H1 (cell line): ENCODE results near the gene WDR33. TPM values are rescaled to one million over a fixed set of nuclear protein-coding genes. Genes with fewer than 3 reads are reported as not detected.

ENCODE experiments used
- CTCF ChIA-PET: fragments of 300-600 bp; sonication (Branson Sonifier 250); formaldehyde crosslinking; loops from one replicate; lab custom pipeline; 2021; ENCODE audit not compliant: partially characterized antibody; lab: Charles Lee
- POLR2A ChIA-PET: fragments of 300-600 bp; sonication (Branson Sonifier 250); formaldehyde crosslinking; loops from one replicate; lab custom pipeline; 2021; ENCODE audit warnings: inconsistent platforms; ENCODE audit not compliant: partially characterized antibody; lab: Charles Lee
- DNase-seq, 2 experiments: peaks; one replicate each; pipeline versions ENCODE4 v3.0.0 to v3.0.0-alpha.2; 2010 to 2022; ENCODE audit warnings: low spot score in 2 of 2, low read depth in 1 of 2, mixed read lengths in 1 of 2
- FAIRE-seq: peaks from 2 replicates; lab custom pipeline; 2011; peaks lifted over from hg19 to GRCh38; lab: Jason Lieb, UNC
- H2AFZ ChIP-seq: 2 replicates; pipeline ENCODE4 v1.8.1; 2012; ENCODE audit warnings: low read length, inconsistent platforms
- H2AK5ac ChIP-seq: 2 replicates; pipeline ENCODE4 v1.6.1; 2013; ENCODE audit warnings: low read depth, low read length
- H2BK120ac ChIP-seq: replicated peaks from 2 replicates; pipeline ENCODE3; 2013; ENCODE audit warnings: low read depth, low read length, inconsistent platforms
- H2BK12ac ChIP-seq: 2 replicates; pipeline ENCODE4 v1.6.1; 2013; ENCODE audit warnings: low read depth, low read length
- H2BK15ac ChIP-seq: 2 replicates; pipeline ENCODE4 v1.6.1; 2013; ENCODE audit warnings: low read length
- H2BK20ac ChIP-seq: 2 replicates; pipeline ENCODE4 v1.6.1; 2013; ENCODE audit warnings: low read length
- H2BK5ac ChIP-seq: 2 replicates; pipeline ENCODE4 v1.6.1; 2013; ENCODE audit warnings: low read depth, low read length
- H3K14ac ChIP-seq: 2 replicates; pipeline ENCODE4 v1.6.1; 2013; ENCODE audit warnings: inconsistent platforms; ENCODE audit not compliant: insufficient read length
- H3K18ac ChIP-seq: 2 replicates; pipeline ENCODE4 v1.6.1; 2013; ENCODE audit warnings: low read length; ENCODE audit errors: extremely low read depth
- H3K23ac ChIP-seq: 2 replicates; pipeline ENCODE4 v1.6.1; 2013; ENCODE audit warnings: inconsistent platforms; ENCODE audit not compliant: insufficient read length
- H3K23me2 ChIP-seq: 2 replicates; pipeline ENCODE4 v1.6.1; 2013; ENCODE audit warnings: low read depth, low read length
- H3K27ac ChIP-seq: 2 replicates; pipeline ENCODE4 v1.6.1; 2011; ENCODE audit warnings: low read depth, low read length, inconsistent platforms
- H3K27me3 ChIP-seq, 4 experiments: replicated peaks in 1 of 4; 1 replicate in 1 of 4; 2 replicates in 3 of 4; pipeline versions ENCODE4 v1.6.1 to v1.8.1; 2011 to 2013; ENCODE audit warnings: low read length in 3 of 4, mild to moderate bottlenecking in 3 of 4, inconsistent platforms in 2 of 4, mixed read lengths in 2 of 4, moderate library complexity in 1 of 4; ENCODE audit not compliant: control insufficient read depth in 3 of 4, insufficient read depth in 3 of 4; ENCODE audit errors: extremely low read depth in 1 of 4
- H3K36me3 ChIP-seq, 4 experiments: 2 replicates each; pipeline versions ENCODE4 v1.6.1 to v1.8.1; 2011 to 2013; ENCODE audit warnings: mild to moderate bottlenecking in 4 of 4, low read length in 3 of 4, moderate library complexity in 2 of 4, control low read depth in 1 of 4, inconsistent platforms in 1 of 4; ENCODE audit not compliant: insufficient read depth in 4 of 4, control insufficient read depth in 2 of 4
- H3K4ac ChIP-seq: replicated peaks from 2 replicates; pipeline ENCODE3; 2013; ENCODE audit warnings: low read length, low read depth, mixed read lengths, inconsistent platforms; ENCODE audit not compliant: insufficient read length
- H3K4me1 ChIP-seq, 4 experiments: replicated peaks in 1 of 4; 1 replicate in 1 of 4; 2 replicates in 3 of 4; pipeline versions ENCODE4 v1.6.1 to v1.8.1; 2011 to 2013; ENCODE audit warnings: low read length in 3 of 4, inconsistent platforms in 2 of 4, mixed read lengths in 1 of 4; ENCODE audit not compliant: insufficient read depth in 4 of 4, control insufficient read depth in 3 of 4
- H3K4me2 ChIP-seq, 2 experiments: 2 replicates each; pipeline versions ENCODE4 v1.6.1 to v1.8.1; 2011 to 2013; ENCODE audit warnings: low read depth in 2 of 2, low read length in 2 of 2, control low read depth in 1 of 2, inconsistent platforms in 1 of 2, mild to moderate bottlenecking in 1 of 2; ENCODE audit not compliant: insufficient read depth in 1 of 2
- H3K4me3 ChIP-seq, 4 experiments: fragments of 200-600, 300-600 bp in 1 of 4; sonication (generic), shearing (Covaris generic), sonication (Bioruptor Twin) in 1 of 4; 2 replicates each; pipeline versions ENCODE4 v1.5.1 to v1.8.1; 2011 to 2016; ENCODE audit warnings: low read length in 4 of 4, low read depth in 3 of 4, control low read depth in 2 of 4, inconsistent platforms in 2 of 4, mild to moderate bottlenecking in 2 of 4, mixed read lengths in 1 of 4, moderate library complexity in 1 of 4; ENCODE audit not compliant: insufficient read depth in 2 of 4; ENCODE audit errors: extremely low read depth in 1 of 4
- H3K56ac ChIP-seq: replicated peaks from 2 replicates; pipeline ENCODE3; 2013; ENCODE audit warnings: low read depth, mild to moderate bottlenecking, mixed read lengths, low read length, inconsistent platforms; ENCODE audit not compliant: insufficient read length
- H3K79me1 ChIP-seq: 2 replicates; pipeline ENCODE4 v1.6.1; 2013; ENCODE audit warnings: low read depth, low read length, control low read depth
- H3K79me2 ChIP-seq, 2 experiments: 2 replicates each; pipeline versions ENCODE4 v1.6.1 to v1.8.1; 2012 to 2013; ENCODE audit warnings: low read length in 2 of 2, mild to moderate bottlenecking in 2 of 2, inconsistent platforms in 1 of 2; ENCODE audit not compliant: insufficient read depth in 2 of 2, control insufficient read depth in 1 of 2
- H3K9ac ChIP-seq, 4 experiments: replicated peaks in 1 of 4; 1 replicate in 1 of 4; 2 replicates in 3 of 4; pipeline versions ENCODE4 v1.6.1 to v1.8.1; 2011 to 2013; ENCODE audit warnings: low read depth in 3 of 4, low read length in 3 of 4, control low read depth in 2 of 4, mild to moderate bottlenecking in 2 of 4, moderate library complexity in 2 of 4, inconsistent platforms in 1 of 4; ENCODE audit errors: extremely low read depth in 1 of 4
- H3K9me3 ChIP-seq, 2 experiments: 2 replicates each; pipeline versions ENCODE4 v1.6.1 to v1.8.1; 2012 to 2013; ENCODE audit warnings: mild to moderate bottlenecking in 2 of 2, moderate library complexity in 2 of 2, control low read depth in 1 of 2, inconsistent platforms in 1 of 2, low read depth in 1 of 2, low read length in 1 of 2, mixed read lengths in 1 of 2; ENCODE audit not compliant: insufficient read depth in 2 of 2
- H4K20me1 ChIP-seq, 2 experiments: replicated peaks in 1 of 2; 2 replicates each; pipeline versions ENCODE3 to v1.8.1; 2011 to 2013; ENCODE audit warnings: inconsistent platforms in 2 of 2, low read length in 2 of 2, mild to moderate bottlenecking in 1 of 2; ENCODE audit not compliant: insufficient read depth in 2 of 2, control insufficient read depth in 1 of 2
- H4K5ac ChIP-seq: 2 replicates; pipeline ENCODE4 v1.6.1; 2013; ENCODE audit warnings: low read length, low read depth, mixed read lengths, inconsistent platforms; ENCODE audit not compliant: insufficient read length
- H4K8ac ChIP-seq: 2 replicates; pipeline ENCODE4 v1.8.0; 2013; ENCODE audit warnings: mild to moderate bottlenecking, moderate library complexity, low read length, inconsistent platforms; ENCODE audit not compliant: insufficient read depth; ENCODE audit errors: extremely low read depth
- H4K91ac ChIP-seq: replicated peaks from 2 replicates; pipeline ENCODE3; 2013; ENCODE audit warnings: low read length, mixed read lengths, inconsistent platforms; ENCODE audit not compliant: insufficient read length
- ASH2L ChIP-seq: fragments of 200-600, 300-600 bp; sonication (generic); IDR thresholded peaks from one replicate; pipeline ENCODE4 v1.7.1; 2017; ENCODE audit warnings: low read length
- CTCF ChIP-seq, 3 experiments: IDR thresholded peaks; 1 replicate in 2 of 3; 2 replicates in 1 of 3; pipeline versions ENCODE4 v1.5.1 to v1.6.1; 2011; ENCODE audit warnings: low read length in 3 of 3, mild to moderate bottlenecking in 3 of 3, inconsistent platforms in 2 of 3, low read depth in 1 of 3, moderate library complexity in 1 of 3; ENCODE audit not compliant: insufficient read depth in 1 of 3; ENCODE audit errors: control extremely low read depth in 1 of 3
- POLR2A ChIP-seq, 2 experiments: IDR thresholded peaks; 1 replicate in 1 of 2; 2 replicates in 1 of 2; pipeline ENCODE4 v1.6.1; 2011; ENCODE audit warnings: low read depth in 2 of 2, low read length in 2 of 2, mild to moderate bottlenecking in 2 of 2; ENCODE audit errors: control extremely low read depth in 1 of 2
- RBBP5 ChIP-seq: IDR thresholded peaks from 2 replicates; pipeline ENCODE4 v1.7.1; 2012; ENCODE audit warnings: low read depth, mild to moderate bottlenecking, inconsistent platforms, low read length, moderate library complexity, borderline replicate concordance
- RNF2 ChIP-seq: fragments of 200-900, 300-1000 bp; sonication (generic); IDR thresholded peaks from 2 replicates; pipeline ENCODE4 v1.7.1; 2016; ENCODE audit warnings: borderline replicate concordance, low read depth, mild to moderate bottlenecking, antibody characterized with exemption, low read length; ENCODE audit not compliant: poor library complexity, severe bottlenecking; ENCODE audit errors: missing control alignments
- WGBS, 2 experiments: shearing (Covaris generic) in 1 of 2; methylation state at CpG; one replicate each; pipeline versions ENCODE4 v1.1.6 to v1.1.7; 2013 to 2015; ENCODE audit warnings: low lambda C conversion rate in 2 of 2, mixed read lengths in 2 of 2, inconsistent platforms in 1 of 2, low coverage in 1 of 2, missing lambda C conversion rate in 1 of 2; ENCODE audit not compliant: insufficient replicate concordance in 2 of 2, insufficient coverage in 1 of 2, insufficient read length in 1 of 2; ENCODE audit errors: extremely low coverage in 1 of 2, missing lambda C conversion rate in 1 of 2; 5-methylcytosine and 5-hydroxymethylcytosine counted together
- polyA plus RNA-seq, 7 experiments: library from polyadenylated mRNA; depleted of rRNA in 3 of 7; stranded (reverse) in 5 of 7; unstranded in 2 of 7; fragments of >200 nt in 5 of 7; fragments of 200-250 nt in 2 of 7; gene quantifications; 1 replicate in 5 of 7; 2 replicates in 1 of 7; 4 replicates in 1 of 7; pipeline versions ENCODE4 v1.2.1 to v1.2.3, GENCODE V29; 2011 to 2013; ENCODE audit warnings: missing spikeins in 2 of 7, mixed read lengths in 2 of 7
- total RNA-seq: library from RNA; stranded (reverse); fragmentation: NEBNext Ultra II Directional; extraction: Animal tissue kit (Norgen Biotek cat#: 25700); gene quantifications from 2 replicates; pipeline ENCODE4 v1.2.1, GENCODE V29; 2021

WDR33 gene
- total and polyA plus RNA-seq, 2 of the 8 experiments (the other 6 are each of a cell fraction or from before 2014, with no cell fraction given): 18.1 to 82.7 TPM

DNA sequence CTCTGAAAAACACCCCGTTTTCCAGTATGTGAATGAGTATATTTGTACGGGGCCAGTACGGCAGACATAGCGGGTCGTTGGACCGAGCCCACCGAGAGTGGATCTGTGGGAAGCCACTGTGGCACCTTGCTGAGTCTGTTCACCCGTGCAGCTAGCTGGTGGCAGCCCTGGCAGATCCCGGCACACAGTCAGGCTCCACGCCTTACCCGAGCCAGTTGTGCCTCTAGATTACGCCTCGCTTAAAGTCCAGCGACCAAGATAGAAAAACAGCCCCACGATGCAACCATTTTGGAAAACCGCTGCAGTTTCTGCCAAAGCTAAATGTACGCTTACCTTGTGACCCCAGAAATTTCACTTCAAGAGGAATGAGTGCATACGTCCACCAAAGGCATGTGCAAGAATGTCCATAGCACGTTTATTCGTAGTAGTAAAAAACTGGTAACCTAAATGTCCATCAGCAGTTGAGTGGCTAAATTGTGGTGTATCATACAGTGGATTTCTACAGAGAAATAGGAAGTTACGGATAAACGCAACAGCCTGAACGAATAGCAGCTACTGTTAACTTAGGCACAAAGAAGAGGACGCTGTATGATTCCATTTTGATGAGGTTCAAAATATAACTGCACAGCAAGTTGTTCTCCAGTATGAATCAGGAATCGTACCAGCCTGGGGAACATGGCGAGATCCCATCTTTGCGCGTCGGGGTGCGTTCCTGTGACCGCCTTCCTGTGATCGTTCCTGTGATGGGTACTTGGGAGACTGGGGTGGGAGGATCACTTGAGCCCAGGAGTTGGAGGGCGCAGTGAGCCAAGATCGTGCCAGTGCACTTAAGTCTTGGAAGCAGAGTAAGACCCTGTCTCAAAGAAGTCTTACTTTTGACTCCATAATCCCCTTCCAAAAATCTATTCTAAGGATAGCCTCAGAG is 688 bp upstream of the WDR33 start:
- Histone ChIP-seq H3K23me2 (peaks cover 3% of the 10 kb centered on the region), H4K20me1 (peaks cover 2 to 6% of the 10 kb centered on the region in 2 experiments), H3K79me1 (no peaks in the 10 kb centered on the region), H4K5ac (peak overlapping the region; percentile 85), H2BK120ac (peak overlapping the region; percentile 5), H3K36me3 (no peaks in the 10 kb centered on the region), H3K14ac (no peak overlapping the region), H3K9me3 (no peaks in the 10 kb centered on the region), H2AK5ac (0 out of 2 replicates have a peak overlapping the region, but pooled peaks have one; percentile 67), H3K9ac (peak overlapping the region; percentile 75 to 97 (median 97)), H3K27me3 (no peaks in the 10 kb centered on the region), H3K18ac (peak overlapping the region; percentile 84), H3K79me2 (peaks cover 18 to 41% of the 10 kb centered on the region in 2 experiments), H3K4me2 (peak overlapping the region; percentile 84 to 100), H2BK5ac (peak overlapping the region; percentile 93), H2AFZ (peak overlapping the region; percentile 87), H2BK20ac (no peak overlapping the region), H3K4ac (peak overlapping the region; percentile 98), H4K91ac (peak overlapping the region; percentile 76), H3K4me3 (peak overlapping the region; percentile 93 to 99 (median 96)), H3K56ac (peak overlapping the region; percentile 94), H3K23ac (no peak overlapping the region), H4K8ac (peak overlapping the region; percentile 96; the same call in 1 of the 2 replicates), H2BK15ac (0 out of 2 replicates have a peak overlapping the region, but pooled peaks have one; percentile 73), H3K4me1 (peaks cover 0 to 9% (median 6%) of the 10 kb centered on the region in 4 experiments; a peak in 4 of 7 replicates), H3K27ac (peak overlapping the region; percentile 98), H2BK12ac (no peak overlapping the region; the same call in 1 of the 2 replicates)
- 54% methylated on average over 34 of the region's 34 CpGs; no CpG with 5 or more reads in 1 of the 2 experiments for WGBS, 2 experiments
- TF ChIP-seq CTCF (IDR thresholded peaks at IDR 0.05; ENCODE audit: control extremely low read depth in 1 of 3, insufficient read depth in 1 of 3, low read depth in 1 of 3, low read length in 3 of 3) (no peak), ASH2L (peak; percentile 88), POLR2A (IDR thresholded peaks at IDR 0.05; ENCODE audit: control extremely low read depth in 1 of 2, low read depth in 2 of 2, low read length in 2 of 2) (peak in 1 of 2 experiments; percentile 29; a peak in 1 of 3 replicates), RBBP5 (peak; percentile 5), RNF2 (no peak)
- CTCF ChIA-PET: interaction anchor here (1.0 kb wide), 1 partner anchor 37 kb away, joined by 4 read pairs; no protein-coding TSS in a partner anchor
- POLR2A ChIA-PET: interaction anchor here (0.7 to 1.6 kb wide), 16 partner anchors 10 to 148 kb away, joined by 3 to 11 read pairs (median 4); partner anchors contain the start of genes POLR2D and SFT2D3
- FAIRE-seq (no peak), DNase-seq (no peak)
